Nephron progenitor cell (in vitro differentiated cells): Measurements from ENCODE around the gene DAPP1.

Source experiments
- DNase-seq: peaks from one replicate; pipeline ENCODE4 v3.0.0; 2021
- H3K27ac Mint-ChIP-seq: 2 replicates; pipeline ENCODE4 v1.8.0; 2021; ENCODE audit warnings: mild to moderate bottlenecking, moderate library complexity, mixed read lengths
- H3K27me3 Mint-ChIP-seq: 2 replicates; pipeline ENCODE4 v1.8.0; 2021; ENCODE audit warnings: mild to moderate bottlenecking, low read depth, mixed read lengths; ENCODE audit not compliant: poor library complexity
- H3K36me3 Mint-ChIP-seq: 2 replicates; pipeline ENCODE4 v1.8.0; 2021; ENCODE audit warnings: low read depth, mixed read lengths
- H3K4me1 Mint-ChIP-seq: 2 replicates; pipeline ENCODE4 v1.8.0; 2021; ENCODE audit warnings: mixed read lengths
- H3K4me3 Mint-ChIP-seq: 2 replicates; pipeline ENCODE4 v1.8.0; 2021; ENCODE audit warnings: mild to moderate bottlenecking, moderate library complexity, mixed read lengths
- H3K9me3 Mint-ChIP-seq: 2 replicates; pipeline ENCODE4 v1.8.0; 2021; ENCODE audit warnings: mild to moderate bottlenecking, moderate library complexity, mixed read lengths
- TF ChIP-seq, protein P1 (sequence below): fragments of 200-600 bp; sonication (generic); IDR thresholded peaks from 2 replicates; pipeline ENCODE4 v1.5.0; 2021; ENCODE audit warnings: antibody characterized with exemption

Gene DAPP1

DNA sequence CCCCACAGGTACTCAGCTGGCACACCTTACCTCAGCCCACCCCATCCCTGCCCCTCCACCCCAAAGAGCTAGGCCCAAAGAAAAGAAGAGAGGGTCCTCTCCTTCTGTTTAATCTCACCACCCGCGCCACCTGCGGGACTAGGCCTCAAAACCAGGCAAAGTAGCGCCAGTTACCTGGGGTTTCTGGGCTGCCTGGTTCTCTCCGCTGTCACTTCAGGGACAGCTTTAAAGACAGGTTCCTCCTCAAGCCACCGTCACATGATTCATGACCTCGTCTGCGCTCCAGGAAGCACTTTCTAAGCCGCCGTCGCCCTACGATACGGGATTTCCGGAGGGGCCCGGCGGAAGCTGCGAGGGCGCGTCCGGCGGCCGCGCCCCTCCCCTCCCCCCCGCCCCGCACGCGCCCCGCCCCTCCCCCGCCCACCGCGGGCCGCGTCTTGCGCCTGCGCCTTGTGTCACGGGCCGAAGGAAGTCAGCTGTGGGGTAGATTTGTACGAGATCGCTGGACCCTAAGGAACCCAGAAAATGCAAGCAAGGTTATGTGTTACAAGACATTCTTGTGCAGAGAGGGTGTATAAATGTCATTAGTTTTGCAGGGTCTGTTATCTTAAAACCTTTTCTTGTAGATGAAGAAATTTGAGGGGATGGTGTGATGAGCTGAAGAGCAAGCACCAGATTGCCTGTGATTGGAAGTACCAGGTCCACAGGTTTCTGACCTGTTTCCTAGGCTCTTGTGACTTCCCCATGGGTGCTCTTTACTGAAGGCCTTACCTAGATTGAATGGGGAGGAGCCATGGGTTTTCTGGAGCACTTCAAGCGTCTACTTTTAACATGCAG, 77.8 kb downstream of the DAPP1 start, which contains the start of gene LAMTOR3:
TSS of gene LAMTOR3 (minus strand) at position 267 of the 837 bp plus-strand sequence. CDS start 464 bp downstream, outside the sequence.
- Mint-ChIP-seq H3K4me3 (peak within 1 kb of the TSS; percentile 99), H3K27ac (peak within 1 kb of the TSS; percentile 98), H3K4me1 (peaks cover 32% of the 10 kb centered on the region), H3K27me3 (no peaks in the 10 kb centered on the region), H3K9me3 (no peaks in the 10 kb centered on the region), H3K36me3 (no peaks in the 10 kb centered on the region)
- DNase-seq, result peak; percentile 81
- TF ChIP-seq, protein P1, sequence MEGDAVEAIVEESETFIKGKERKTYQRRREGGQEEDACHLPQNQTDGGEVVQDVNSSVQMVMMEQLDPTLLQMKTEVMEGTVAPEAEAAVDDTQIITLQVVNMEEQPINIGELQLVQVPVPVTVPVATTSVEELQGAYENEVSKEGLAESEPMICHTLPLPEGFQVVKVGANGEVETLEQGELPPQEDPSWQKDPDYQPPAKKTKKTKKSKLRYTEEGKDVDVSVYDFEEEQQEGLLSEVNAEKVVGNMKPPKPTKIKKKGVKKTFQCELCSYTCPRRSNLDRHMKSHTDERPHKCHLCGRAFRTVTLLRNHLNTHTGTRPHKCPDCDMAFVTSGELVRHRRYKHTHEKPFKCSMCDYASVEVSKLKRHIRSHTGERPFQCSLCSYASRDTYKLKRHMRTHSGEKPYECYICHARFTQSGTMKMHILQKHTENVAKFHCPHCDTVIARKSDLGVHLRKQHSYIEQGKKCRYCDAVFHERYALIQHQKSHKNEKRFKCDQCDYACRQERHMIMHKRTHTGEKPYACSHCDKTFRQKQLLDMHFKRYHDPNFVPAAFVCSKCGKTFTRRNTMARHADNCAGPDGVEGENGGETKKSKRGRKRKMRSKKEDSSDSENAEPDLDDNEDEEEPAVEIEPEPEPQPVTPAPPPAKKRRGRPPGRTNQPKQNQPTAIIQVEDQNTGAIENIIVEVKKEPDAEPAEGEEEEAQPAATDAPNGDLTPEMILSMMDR, result no peak

DNA sequence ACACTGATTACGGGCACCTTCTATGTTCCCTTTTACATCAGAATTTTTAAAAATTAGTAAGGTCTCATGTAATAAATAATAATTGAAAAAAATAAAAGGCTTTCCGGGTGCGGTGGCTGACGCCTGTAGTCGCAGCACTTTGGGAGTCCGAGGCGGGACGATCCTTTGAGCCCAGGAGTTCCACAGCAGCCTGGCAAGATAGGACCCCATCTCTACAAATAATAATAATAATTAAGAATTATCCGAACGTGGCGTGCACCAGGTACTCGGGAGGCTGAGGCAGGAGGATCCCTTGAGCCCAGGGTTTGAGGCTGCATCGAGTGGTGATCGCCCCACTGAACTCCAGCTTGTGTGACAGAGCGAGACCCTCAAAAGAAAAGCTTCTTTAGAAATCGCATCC, 78.4 kb downstream of the DAPP1 start:
- Mint-ChIP-seq H3K9me3 (no peaks in the 10 kb centered on the region), H3K27me3 (no peaks in the 10 kb centered on the region), H3K4me1 (peaks cover 32% of the 10 kb centered on the region), H3K4me3 (peak overlapping the region; percentile 99), H3K36me3 (no peaks in the 10 kb centered on the region), H3K27ac (peak overlapping the region; percentile 72)
- DNase-seq, result no peak
- TF ChIP-seq, protein P1, result no peak

DNA sequence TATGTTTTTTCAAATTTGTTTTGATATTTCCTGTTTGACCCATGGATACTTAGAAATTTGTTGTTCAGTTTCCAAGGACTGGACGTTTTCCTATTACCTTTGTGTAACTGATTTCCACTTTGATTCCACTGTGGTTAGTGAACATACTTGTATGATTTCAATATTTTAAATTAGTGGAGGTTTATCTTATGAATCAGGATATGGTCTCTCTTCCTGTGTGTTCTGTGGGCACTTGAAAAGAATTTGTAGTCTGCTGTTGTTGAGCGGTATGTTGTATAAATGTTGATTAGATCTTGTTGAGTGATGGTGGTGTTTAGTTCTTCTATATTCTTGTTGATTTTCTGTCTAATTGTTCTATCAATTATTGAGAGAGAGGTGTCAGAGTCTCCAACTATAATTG, 98.8 kb downstream of the DAPP1 start:
- TF ChIP-seq, protein P1, result no peak
- Mint-ChIP-seq H3K4me1 (no peaks in the 10 kb centered on the region), H3K27ac (peak overlapping the region; percentile 16), H3K9me3 (peaks cover 15% of the 10 kb centered on the region), H3K36me3 (peaks cover 71% of the 10 kb centered on the region), H3K27me3 (no peaks in the 10 kb centered on the region), H3K4me3 (no peak overlapping the region)
- DNase-seq, result no peak

DNA sequence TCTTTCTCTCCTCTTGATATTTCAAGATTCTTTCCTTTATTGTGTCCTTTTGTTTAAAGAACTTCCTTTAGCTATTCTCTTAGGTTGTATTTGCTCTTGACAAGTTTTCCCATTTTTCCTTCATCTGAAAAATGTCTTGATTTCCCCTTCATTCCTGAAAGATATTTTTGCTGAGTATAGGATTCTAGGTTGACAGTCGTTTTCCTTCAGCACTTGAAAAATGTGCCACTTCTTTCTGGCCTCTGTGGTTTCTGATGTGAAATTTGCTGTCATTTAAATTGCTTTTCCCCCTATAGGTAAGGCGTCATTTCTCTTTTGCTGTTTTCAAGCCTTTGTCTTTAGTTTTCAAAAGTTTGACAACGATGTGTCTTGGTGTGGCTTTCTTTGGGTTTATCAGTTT, 100.9 kb downstream of the DAPP1 start:
- TF ChIP-seq, protein P1, result no peak
- Mint-ChIP-seq H3K4me3 (no peak overlapping the region), H3K27me3 (no peaks in the 10 kb centered on the region), H3K36me3 (peaks cover 77% of the 10 kb centered on the region), H3K27ac (no peak overlapping the region), H3K9me3 (peaks cover 15% of the 10 kb centered on the region), H3K4me1 (no peaks in the 10 kb centered on the region)
- DNase-seq, result no peak

DNA sequence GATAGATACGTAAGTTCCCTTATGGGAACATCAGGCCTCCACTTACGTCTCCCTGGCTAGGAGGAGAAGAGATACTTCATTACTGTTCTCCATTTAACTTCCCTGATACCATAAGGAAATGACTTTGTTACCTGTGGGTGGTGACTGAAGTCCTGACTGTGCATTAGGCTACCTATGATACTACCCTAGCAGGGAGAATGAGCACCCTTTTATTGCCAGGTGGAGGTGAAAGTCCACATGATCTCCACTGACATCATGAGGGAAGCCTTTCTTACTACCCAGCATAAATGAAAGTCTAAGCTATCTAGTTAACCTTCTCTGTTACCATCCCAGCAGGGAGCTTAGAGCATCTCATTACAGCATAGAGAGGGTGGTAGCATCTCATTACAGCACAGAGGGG, 102.0 kb downstream of the DAPP1 start:
- H3K36me3 Mint-ChIP-seq, result peaks cover 70% of the 10 kb centered on the region
- TF ChIP-seq, protein P1, result no peak

More for the DNA sequence above, 102.0 kb downstream of the DAPP1 start:
- no peak overlapping the region for H3K27ac Mint-ChIP-seq
- peaks cover 15% of the 10 kb centered on the region for H3K9me3 Mint-ChIP-seq
- no peak for DNase-seq
- H3K4me3 Mint-ChIP-seq, result no peak overlapping the region
- no peaks in the 10 kb centered on the region for H3K27me3 Mint-ChIP-seq
- no peaks in the 10 kb centered on the region for H3K4me1 Mint-ChIP-seq
